T-helper 9 cell (primary cell): ENCODE measurements around the gene NFAT5.
"Not testable (repeated sequence)": the region's sequence is repeated elsewhere in the genome, so short reads cannot be mapped to it uniquely, and the experiment has no call there.

Source experiments
- DNase-seq: peaks from one replicate; pipeline ENCODE4 v3.0.0-alpha.2; 2020
- total RNA-seq, 2 donors: gene quantifications; one replicate each; lab custom pipeline; 2026; lab: John Stamatoyannopoulos, UW

Gene NFAT5
- total RNA-seq = 71.9 to 76.5 reads per million in 2 donors

DNA sequence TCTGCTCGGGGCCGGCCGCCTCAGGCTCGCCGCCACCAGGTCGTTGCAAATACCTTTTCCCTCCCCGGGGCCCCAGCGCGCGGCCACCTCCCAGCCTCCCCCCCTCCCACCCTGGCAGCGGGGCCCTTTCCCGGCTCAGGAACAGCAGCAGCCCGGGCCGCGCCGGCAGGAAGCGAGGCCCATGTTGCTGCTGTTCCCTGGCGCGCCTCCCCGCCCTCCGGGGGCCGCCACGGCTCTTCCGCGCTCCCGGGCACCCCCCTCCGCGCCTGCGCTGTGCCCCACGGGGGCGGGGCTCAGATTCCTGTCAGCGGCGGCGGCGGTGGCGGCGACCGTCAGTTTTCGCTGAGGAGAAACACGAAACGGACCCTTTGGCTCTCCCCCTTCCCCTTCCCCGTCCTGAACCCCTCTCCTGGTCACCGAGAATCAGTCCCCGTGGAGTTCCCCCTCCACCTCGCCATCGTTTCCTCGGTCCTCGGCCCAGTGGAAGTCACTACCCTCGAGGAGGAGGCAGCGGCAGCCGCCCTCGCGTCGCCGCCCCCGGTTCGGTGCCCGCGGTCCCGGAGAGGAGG lies at the start of gene NFAT5:
NFAT5 (plus strand) TSS at position 296 of the 569 bp plus-strand sequence. CDS start 336 bp downstream, outside the sequence.
- peak; percentile 82 for DNase-seq

GRCh38 chr16:69517914-69518313 lies 47.9 kb upstream of the NFAT5 start:
- not testable (repeated sequence) for DNase-seq

- DNase-seq = no peak
Measured at GRCh38 chr16:69520413-69520799, 45.4 kb upstream of the NFAT5 start.

DNA sequence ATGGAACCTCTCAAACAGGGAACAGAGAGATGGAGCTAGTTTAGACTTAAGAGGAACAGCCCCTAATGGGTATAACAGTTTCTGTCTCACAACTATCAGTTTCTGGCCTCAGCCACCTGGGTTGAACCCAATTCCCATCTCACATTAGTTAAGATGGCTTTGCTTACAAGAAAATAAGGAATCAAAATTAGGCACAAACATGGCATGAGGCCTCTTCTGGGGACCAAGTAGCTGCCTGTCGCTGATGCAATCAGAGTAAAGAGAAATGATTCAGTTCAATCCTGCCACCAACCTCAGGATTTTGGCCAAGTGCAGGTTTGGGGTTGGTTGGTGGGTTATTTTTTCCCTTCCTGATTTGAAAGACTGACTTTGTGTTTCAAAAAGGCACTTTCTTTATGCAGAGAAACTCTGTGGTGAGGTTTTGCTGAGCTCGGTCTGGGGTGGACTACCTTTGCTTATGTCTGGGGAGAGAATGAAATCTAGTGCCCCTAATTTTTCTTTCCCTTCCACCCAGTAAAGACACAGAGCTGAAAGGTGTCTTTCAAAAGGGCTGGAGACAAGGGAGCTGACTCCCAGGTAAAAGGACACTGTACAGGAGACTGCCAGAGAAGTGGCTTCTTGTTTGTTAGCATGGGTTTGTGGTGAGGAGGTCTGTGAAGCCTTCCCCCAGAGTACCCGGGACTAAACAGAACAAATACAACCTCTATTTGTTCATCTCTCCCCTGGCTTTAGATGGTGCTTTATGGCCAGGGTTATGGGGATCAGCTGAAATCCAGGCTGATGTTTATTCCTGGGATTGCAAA lies 44.8 kb upstream of the NFAT5 start:
- DNase-seq = no peak

DNA sequence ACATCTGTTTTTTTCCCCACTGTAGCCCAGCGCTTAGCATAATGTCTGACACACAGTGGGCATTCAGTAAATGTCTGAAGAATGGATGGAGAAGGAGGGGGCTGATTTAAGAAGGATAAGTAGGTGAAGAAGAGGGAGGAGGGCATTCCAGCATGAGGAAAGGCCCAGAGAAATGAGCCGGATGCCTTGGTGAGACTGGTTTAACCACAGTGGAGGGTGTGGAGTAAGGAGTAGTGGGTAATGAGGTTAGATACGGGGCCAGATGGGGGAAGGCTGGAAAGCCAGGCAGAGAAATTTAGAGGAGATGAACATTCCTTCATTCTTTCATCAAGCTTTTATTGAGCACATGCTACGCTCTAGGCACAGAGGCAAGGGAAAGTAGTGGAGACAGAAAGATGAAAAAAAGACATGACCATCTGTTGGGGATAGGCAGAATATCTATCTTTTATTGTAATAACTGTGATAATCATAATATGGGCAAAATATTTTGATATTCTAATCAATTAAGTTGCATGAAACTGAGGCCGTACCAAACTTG lies 43.7 kb upstream of the NFAT5 start:
- DNase-seq = no peak

DNA sequence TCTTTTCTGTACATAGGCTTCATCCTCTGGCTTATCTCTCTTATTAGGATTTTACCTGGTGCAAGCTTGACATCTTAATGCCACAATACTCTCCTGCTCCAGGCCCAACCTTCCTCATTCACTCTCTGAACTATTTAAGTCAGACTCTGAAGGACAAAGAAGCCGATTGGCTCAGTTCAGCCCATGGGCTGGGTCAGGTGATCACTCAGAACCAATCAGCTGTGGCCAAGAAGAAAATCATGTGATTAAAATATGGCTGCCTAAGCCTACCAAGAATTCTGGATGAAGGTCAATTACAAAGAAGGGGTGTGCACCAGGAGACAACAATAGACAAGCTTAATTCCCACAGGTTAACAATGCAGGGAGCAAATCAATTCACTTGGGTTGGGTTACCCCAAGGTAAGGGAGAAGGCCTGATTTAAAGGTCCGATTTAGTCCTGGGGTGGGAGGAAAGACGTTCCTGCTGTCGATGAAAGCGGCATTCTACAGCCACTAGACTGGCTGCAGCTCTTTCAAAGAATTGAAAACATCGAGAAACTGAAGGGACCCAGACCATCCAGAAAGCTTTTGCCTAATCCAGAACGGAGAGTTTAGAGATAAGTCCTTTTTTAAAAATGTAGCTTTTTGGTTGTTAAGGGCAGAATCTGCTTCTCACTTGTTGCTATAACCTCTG lies 42.9 kb upstream of the NFAT5 start:
- no peak for DNase-seq

- no peak for DNase-seq
Measured at GRCh38 chr16:69523566-69524305, 42.0 kb upstream of the NFAT5 start.

GRCh38 chr16:69526831-69527655 lies 38.7 kb upstream of the NFAT5 start:
- DNase-seq = no peak

GRCh38 chr16:69531988-69532387 lies 33.8 kb upstream of the NFAT5 start:
- no peak for DNase-seq

GRCh38 chr16:69532641-69533455 lies 32.9 kb upstream of the NFAT5 start:
- DNase-seq = no peak

GRCh38 chr16:69534720-69535119 lies 31.0 kb upstream of the NFAT5 start:
- no peak for DNase-seq

DNA sequence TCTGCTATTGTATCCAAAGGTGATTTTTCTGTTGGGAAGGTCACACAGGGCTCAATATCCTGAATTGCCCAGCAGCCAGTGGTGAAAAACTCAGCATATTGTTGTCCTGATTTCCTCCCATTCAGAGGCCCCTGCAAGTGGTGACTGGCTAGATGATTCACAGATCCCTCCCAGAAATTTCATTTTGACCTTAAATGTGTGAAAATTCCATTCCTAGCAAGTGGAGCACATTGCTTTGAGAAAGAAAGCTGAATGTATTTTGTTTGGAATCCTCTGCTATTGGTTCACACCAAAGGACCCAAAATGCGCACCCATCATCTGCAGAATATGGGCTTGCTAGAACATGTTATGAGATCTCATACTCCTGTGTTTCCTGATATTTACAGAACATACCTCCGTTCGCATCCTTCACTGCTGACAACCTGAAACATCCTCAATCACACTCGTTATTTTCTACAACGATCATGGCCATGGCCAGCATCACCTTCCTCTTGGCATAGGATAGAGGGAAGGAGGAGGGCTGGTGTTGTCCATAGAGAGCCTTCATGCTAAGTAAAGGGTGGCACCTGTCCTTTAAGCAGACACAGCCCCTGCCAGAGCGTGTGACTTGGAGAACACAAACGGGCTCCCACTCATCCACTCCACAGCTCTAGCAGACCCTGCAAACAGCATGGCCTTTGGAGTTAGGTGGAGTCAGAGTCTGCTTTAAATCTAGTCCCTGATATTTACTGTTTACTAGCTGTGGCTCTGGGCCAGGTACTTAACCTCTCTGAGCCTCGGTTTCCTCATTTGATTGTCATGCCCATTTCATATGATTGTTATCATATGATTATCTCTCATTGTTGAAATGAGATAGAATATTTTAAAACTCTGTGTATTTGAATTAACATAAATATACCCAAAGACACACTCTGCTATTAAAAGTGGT lies 30.4 kb upstream of the NFAT5 start:
- no peak for DNase-seq

DNA sequence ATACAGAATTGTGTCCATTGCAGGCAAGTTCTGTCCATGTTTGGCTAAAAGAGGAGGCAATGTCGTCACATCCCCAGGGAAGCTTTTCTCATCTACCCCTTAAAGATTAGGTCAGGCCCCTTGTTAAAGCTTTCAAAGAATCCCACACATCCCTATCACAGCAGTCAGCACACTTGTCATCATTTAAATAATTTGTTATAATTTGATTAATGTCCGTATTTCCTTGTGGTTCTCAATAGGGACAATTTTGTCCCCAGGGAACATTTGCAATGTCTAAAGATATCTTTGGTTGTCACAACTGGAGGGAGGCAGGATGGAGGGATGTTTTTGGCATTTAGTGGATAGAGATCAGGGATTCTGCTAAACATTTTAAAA lies 28.1 kb upstream of the NFAT5 start:
- DNase-seq = no peak

DNA sequence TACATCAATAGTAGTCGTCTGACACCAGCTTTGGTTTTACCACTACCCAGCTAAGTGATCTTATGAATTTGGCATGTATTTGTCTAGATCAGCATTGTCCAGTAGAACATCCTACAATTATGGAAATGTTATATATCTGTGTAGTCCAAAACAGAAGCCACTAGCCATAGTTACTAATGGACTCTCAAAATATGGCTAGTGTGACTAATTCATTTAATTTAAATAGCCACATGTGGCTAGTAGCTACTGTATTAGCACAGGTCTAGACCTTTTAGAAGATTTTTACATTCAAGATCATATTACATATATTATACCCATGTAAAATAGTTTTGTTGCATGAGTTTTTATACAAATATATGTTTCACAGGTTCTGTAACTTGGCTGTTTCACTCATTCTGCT lies 27.0 kb upstream of the NFAT5 start:
- no peak for DNase-seq

GRCh38 chr16:69542974-69543373 lies 22.8 kb upstream of the NFAT5 start:
- no peak for DNase-seq

DNA sequence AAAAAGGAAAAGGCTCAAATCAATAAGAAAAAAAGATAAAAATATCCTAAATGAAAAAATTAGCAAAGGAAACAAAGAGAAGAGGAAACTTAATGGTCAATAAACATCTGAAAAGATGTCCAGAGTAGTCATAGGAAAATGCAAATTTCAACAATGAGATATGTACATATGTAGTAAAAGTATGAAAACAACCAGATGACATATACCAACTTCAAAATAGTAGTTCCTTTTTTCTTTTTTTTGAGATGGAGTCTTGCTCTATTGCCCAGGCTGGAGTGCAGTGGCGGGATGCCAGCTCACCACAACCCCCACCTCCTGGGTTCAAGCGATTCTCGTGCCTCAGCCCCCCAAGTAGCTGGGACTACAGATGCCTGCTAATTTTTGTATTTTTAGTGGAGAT lies 21.7 kb upstream of the NFAT5 start:
- DNase-seq = no peak

DNA sequence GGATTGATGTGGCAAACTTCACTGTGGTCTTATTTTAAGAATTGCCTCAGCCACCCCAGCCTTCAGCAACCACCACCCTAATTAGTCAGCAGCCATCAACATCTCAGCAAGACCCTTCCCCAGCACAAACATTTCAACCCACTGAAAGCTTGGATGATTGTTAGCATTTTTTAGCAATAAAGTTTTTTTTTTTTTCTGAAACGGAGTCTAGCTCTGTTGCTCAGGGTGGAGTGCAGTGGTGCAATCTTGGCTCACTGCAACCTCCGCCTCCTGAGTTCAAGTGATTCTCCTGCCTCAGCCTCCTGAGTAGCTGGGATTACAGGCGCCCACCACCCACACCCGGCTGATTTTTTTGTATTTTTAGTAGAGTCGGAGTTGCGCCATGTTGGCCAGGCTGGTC lies 19.1 kb upstream of the NFAT5 start:
- not testable (repeated sequence) for DNase-seq

GRCh38 chr16:69553332-69553731 lies 12.4 kb upstream of the NFAT5 start:
- DNase-seq = no peak

DNA sequence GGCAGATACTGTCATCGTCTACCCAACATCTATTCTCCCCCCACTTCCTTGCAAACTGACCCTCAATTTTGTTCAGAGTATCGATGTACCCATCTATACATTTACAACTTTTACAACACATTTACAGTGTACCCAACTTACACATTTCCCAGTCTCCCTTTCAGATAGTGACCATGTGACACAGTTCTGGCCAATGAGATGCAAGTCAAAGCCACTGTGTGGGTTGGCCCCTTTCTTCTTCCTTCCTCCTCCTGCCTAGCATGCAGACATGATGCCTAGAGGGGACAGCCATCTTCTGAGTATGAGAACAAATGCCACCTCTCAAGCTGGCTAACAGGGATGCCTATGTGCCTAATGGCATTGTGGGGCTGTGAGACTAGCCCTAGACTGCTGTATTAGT lies 11.3 kb upstream of the NFAT5 start:
- no peak for DNase-seq

DNA sequence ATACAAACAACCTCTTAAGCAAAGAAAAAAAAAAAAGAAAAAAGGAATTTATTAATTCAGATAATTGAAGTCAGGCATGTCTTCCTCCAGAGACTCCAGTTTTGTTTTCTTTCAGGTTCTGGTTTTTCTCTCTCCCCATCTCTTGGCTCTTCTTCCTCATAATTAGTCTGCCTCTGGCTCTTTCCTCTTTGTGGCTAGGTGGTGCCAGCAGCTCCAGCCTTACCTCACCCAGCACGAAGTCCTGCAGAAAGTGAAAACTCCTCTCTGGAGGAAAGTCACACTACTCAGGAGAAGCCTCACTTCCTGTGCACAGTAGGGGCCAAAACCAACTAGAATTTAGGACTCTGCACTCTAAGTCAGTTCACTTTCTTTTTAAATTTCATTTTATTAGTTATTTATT lies 10.3 kb upstream of the NFAT5 start:
- no peak for DNase-seq
